ENCODE measurements around the gene COL23A1. TPM values are rescaled to one million over a fixed set of nuclear protein-coding genes. Genes with fewer than 3 reads are reported as not detected.

COL23A1 gene
- total and polyA plus RNA-seq, 2 of the 13 experiments (the other 11 are each of a cell fraction or from before 2014, with no cell fraction given): not detected

DNA sequence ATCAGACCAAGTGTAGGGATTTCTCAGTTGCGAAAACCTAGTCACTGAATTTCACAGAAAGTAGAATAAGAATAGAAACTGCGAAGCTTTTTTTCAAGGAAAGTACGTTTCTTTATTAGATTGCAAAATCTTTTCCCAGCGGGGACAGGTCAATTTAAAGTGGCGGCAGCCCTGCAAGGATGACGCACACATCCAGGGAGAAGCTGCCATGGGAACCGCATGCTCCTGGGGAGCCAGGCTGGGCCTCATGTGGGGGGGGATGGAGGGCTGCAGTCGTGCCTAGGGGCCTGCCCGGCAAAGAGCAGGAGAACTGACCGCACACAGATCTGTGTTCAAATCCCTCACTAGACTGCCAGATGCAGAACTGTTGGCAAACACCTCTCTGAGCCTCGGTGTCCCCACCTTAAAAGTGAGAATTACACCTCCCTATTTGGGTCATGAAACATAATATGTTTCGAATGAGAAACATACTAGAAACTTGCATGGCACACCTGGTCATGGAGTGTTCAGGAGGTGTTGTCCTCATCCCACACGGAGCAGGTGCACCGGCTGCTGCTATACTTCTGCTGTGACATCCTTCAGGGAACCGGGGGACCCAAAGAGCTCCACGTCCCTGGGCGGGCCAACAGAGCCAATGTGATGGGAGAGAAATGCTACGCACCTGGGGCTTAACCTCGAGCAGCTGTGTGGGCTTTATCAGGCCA lies 229.8 kb downstream of the COL23A1 start:
- no peaks in the 10 kb centered on the region for H3K9me3 ChIP-seq (ENCODE audit: low read length)
- no peak overlapping the region for H2AFZ ChIP-seq (ENCODE audit: low read length)
- POLR2A ChIA-PET: no interaction called here
- ATAC-seq (no peak), FAIRE-seq (no peak), DNase-seq (ENCODE audit: low spot score) (no peak)
- H3K4me1 ChIP-seq (ENCODE audit: insufficient read depth, low read length): no peaks in the 10 kb centered on the region
- peaks cover 4 to 45% of the 10 kb centered on the region in 2 experiments; a peak in 3 of 5 replicates for H3K27me3 ChIP-seq (ENCODE audit: control insufficient read depth in 1 of 2, insufficient read depth in 2 of 2, low read length in 2 of 2)
- no peak overlapping the region for H3K27ac ChIP-seq (ENCODE audit: extremely low read length, insufficient read depth, low read length)
- no peaks in the 10 kb centered on the region for H3K79me2 ChIP-seq (ENCODE audit: insufficient read depth, low read length)
- no peak overlapping the region for H3K4me3 ChIP-seq (replicated peaks in 1 of 3; ENCODE audit: insufficient read depth in 1 of 3, low read depth in 2 of 3, low read length in 3 of 3)
- intact Hi-C loops (cut with micrococcal nuclease; ENCODE audit: unreplicated experiment): no loop called here
- CTCF ChIA-PET (ENCODE audit: low intra/inter-chr PET ratio, low total read pairs): no interaction called here
- H3K36me3 ChIP-seq (replicated peaks in 1 of 2; ENCODE audit: control insufficient read depth in 1 of 2, insufficient read depth in 2 of 2, low read length in 2 of 2): no peaks in the 10 kb centered on the region
- WGBS (ENCODE audit: low lambda C conversion rate): 41% methylated on average over 13 of the region's 19 CpGs
- BruUV-seq (replicated peaks): no TSS peak
- H4K20me1 ChIP-seq (ENCODE audit: insufficient read depth, low read length): no peaks in the 10 kb centered on the region; the same call in 1 of the 2 replicates
- no peak for TF ChIP-seq ASH2L (IDR thresholded peaks at IDR 0.05; ENCODE audit: insufficient read length, low read depth, low read length)
- no peak for TF ChIP-seq KAT8 (CRISPR knock-in tag; IDR thresholded peaks at IDR 0.05)
- TF ChIP-seq RBFOX2 (IDR thresholded peaks at IDR 0.05; ENCODE audit: low read depth, low read length): no peak
- TF ChIP-seq ZBTB7A (CRISPR knock-in tag; IDR thresholded peaks at IDR 0.05): no peak
- TF ChIP-seq SRSF1 (optimal IDR thresholded peaks at IDR 0.05; ENCODE audit: low read depth, low read length): no peak
- H3K9ac ChIP-seq (ENCODE audit: insufficient read depth, low read depth, low read length): no peak overlapping the region
- in situ Hi-C loops (cut with HindIII; ENCODE audit: extremely low pct_ligation_motif_present, low pct_unique_long_range_greater_than_20kb): no loop called here
- H3K4me2 ChIP-seq (ENCODE audit: low read depth, low read length): no peak overlapping the region

DNA sequence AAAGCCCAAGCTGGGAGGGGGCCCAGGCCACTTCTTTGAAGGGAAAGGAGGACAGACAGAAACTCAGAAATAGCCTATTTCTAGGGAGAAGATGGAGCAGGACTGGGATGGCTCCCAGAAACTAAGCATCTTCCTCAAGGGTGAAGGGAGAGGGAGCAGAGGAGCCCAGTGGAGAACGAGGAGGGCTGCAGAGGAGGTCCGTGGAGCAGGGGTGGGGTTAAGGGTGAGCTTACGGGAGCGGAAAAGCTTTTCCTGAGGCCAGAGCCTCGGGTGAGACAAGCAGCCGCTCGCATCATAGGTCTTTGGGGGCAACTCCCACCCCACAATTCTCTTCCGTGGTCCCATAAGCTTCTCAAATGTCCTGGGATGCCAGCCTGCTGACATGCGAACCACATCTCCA lies 230.5 kb downstream of the COL23A1 start:
- Histone ChIP-seq H3K79me2 (ENCODE audit: insufficient read depth, low read length) (no peaks in the 10 kb centered on the region), H3K9me3 (ENCODE audit: low read length) (no peaks in the 10 kb centered on the region), H3K4me1 (ENCODE audit: insufficient read depth, low read length) (no peaks in the 10 kb centered on the region), H3K9ac (ENCODE audit: insufficient read depth, low read depth, low read length) (no peak overlapping the region), H4K20me1 (ENCODE audit: insufficient read depth, low read length) (no peaks in the 10 kb centered on the region; the same call in 1 of the 2 replicates), H2AFZ (ENCODE audit: low read length) (no peak overlapping the region), H3K4me3 (replicated peaks in 1 of 3; ENCODE audit: insufficient read depth in 1 of 3, low read depth in 2 of 3, low read length in 3 of 3) (no peak overlapping the region), H3K4me2 (ENCODE audit: low read depth, low read length) (no peak overlapping the region), H3K27ac (ENCODE audit: extremely low read length, insufficient read depth, low read length) (no peak overlapping the region), H3K36me3 (replicated peaks in 1 of 2; ENCODE audit: control insufficient read depth in 1 of 2, insufficient read depth in 2 of 2, low read length in 2 of 2) (no peaks in the 10 kb centered on the region), H3K27me3 (ENCODE audit: control insufficient read depth in 1 of 2, insufficient read depth in 2 of 2, low read length in 2 of 2) (peaks cover 4 to 42% of the 10 kb centered on the region in 2 experiments; a peak in 3 of 5 replicates)
- ATAC-seq: no peak
- FAIRE-seq: no peak
- no peak for DNase-seq (ENCODE audit: low spot score)
- ChIA-PET CTCF (ENCODE audit: low intra/inter-chr PET ratio, low total read pairs) (no interaction called here), POLR2A (no interaction called here)
- WGBS (ENCODE audit: low lambda C conversion rate): 35% methylated on average over 9 of the region's 9 CpGs
- BruUV-seq (replicated peaks): no TSS peak
- in situ Hi-C loops (cut with HindIII; ENCODE audit: extremely low pct_ligation_motif_present, low pct_unique_long_range_greater_than_20kb) (no loop called here), intact Hi-C loops (cut with micrococcal nuclease; ENCODE audit: unreplicated experiment) (no loop called here)
- TF ChIP-seq, protein P1, sequence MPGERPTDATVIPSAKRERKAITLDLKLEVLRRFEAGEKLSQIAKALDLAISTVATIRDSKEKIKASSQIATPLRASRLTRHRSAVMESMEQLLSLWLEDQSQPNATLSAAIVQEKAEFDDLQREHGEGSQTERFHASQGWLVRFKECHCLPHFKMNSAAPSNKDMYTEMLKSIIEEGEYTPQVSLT (CRISPR knock-in tag; IDR thresholded peaks at IDR 0.05; ENCODE audit: borderline replicate concordance, low read depth): no peak
- TF ChIP-seq RCOR2 (CRISPR knock-in tag; IDR thresholded peaks at IDR 0.05) (no peak), ZNF234 (CRISPR knock-in tag; conservative IDR thresholded peaks at IDR 0.05) (no peak), FOXK1 (CRISPR knock-in tag; IDR thresholded peaks at IDR 0.05; ENCODE audit: borderline replicate concordance, low read depth) (no peak), MTF2 (CRISPR knock-in tag; IDR thresholded peaks at IDR 0.05; ENCODE audit: borderline replicate concordance) (no peak), ESRRA (CRISPR knock-in tag; IDR thresholded peaks at IDR 0.05; ENCODE audit: low read depth) (no peak), ZNF44 (CRISPR knock-in tag; IDR thresholded peaks at IDR 0.05) (no peak), XBP1 (CRISPR knock-in tag; IDR thresholded peaks at IDR 0.05) (no peak), ZNF350 (CRISPR knock-in tag; IDR thresholded peaks at IDR 0.05; ENCODE audit: borderline replicate concordance, low read depth) (no peak), ZFP36L2 (CRISPR knock-in tag; IDR thresholded peaks at IDR 0.05) (no peak), BORCS8-MEF2B (CRISPR knock-in tag; IDR thresholded peaks at IDR 0.05) (no peak), MED13 (CRISPR knock-in tag; IDR thresholded peaks at IDR 0.05) (no peak), MAZ (IDR thresholded peaks at IDR 0.05; ENCODE audit: borderline replicate concordance, low read depth, low read length) (no peak), MAZ (CRISPR knock-in tag; IDR thresholded peaks at IDR 0.05; ENCODE audit: low read depth) (no peak)
